Measurements from ENCODE around the gene ORM2. TPM values are rescaled to one million over a fixed set of nuclear protein-coding genes. Genes with fewer than 3 reads are reported as not detected.

The ORM2 gene
- total RNA-seq, 1 donor from 2014 or later, result not detected

DNA sequence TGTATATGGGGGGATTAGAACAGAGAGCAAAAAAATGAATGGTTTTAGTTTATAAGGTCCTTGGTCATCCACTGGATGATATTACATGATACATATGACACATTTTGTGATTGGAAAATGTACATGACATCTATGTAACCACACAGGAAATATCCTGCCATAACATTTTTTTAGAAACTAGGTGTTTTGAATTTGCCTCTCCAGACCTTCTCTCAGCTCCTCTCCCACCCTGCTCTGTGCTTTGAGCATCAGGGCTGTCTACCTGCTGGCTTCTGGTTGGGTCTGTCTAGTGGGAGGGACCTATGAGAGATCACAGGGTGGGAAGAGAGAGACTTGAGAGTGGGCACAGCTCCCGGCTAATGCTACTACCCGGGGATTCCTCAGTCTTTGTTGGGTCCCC, 33.8 kb downstream of the ORM2 start:
- no peak overlapping the region for H3K4me2 ChIP-seq (ENCODE audit: low read length)
- no peak for DNase-seq (ENCODE audit: low read depth)

DNA sequence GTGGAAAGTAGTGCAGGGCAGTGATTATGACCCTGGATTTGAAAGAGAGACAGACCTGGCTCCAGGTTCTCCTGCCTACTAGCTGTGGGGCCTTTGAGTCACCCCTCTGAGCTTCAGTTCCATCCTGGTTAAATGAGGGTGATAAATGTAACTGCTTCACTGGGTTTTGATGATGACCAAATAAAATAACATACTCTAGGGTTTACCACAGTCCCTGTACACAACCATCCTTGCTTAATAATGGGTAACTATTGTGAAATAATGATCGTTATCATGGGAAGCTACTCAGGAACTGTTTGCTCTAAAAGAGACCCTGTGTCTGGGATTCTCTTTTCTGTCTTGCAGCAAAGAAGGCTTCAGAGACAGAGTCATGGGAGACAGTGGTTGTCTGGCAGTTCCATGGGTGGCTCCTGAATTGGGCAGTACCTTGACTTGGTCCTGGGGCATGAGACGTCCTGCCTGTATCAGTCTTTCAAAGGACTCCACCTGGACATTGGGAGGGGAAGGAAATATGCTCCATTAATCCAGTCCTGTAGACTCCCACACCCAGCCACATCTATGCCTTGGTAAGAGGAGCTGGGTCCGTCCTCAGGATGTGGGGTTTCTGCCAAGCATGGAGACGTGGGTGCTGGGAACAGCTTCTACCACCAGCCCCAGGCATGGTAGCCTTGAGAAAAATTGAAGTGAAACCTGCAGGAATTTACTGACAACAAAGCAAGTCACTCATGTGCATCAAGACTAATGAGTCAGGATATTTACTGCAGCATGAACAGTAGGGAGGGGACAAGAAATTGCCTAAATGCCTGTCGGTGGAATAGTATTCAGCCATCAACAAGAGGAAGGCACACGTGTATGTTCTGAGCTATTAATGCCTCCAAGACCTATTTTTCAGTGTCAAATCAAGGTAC, 34.7 kb downstream of the ORM2 start:
- no peaks in the 10 kb centered on the region for H3K9me3 ChIP-seq (ENCODE audit: insufficient read depth, low read depth, low read length)
- H3K27ac Mint-ChIP-seq (ENCODE audit: unreplicated experiment), result no peak overlapping the region
- TF ChIP-seq, protein P1, sequence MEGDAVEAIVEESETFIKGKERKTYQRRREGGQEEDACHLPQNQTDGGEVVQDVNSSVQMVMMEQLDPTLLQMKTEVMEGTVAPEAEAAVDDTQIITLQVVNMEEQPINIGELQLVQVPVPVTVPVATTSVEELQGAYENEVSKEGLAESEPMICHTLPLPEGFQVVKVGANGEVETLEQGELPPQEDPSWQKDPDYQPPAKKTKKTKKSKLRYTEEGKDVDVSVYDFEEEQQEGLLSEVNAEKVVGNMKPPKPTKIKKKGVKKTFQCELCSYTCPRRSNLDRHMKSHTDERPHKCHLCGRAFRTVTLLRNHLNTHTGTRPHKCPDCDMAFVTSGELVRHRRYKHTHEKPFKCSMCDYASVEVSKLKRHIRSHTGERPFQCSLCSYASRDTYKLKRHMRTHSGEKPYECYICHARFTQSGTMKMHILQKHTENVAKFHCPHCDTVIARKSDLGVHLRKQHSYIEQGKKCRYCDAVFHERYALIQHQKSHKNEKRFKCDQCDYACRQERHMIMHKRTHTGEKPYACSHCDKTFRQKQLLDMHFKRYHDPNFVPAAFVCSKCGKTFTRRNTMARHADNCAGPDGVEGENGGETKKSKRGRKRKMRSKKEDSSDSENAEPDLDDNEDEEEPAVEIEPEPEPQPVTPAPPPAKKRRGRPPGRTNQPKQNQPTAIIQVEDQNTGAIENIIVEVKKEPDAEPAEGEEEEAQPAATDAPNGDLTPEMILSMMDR (IDR thresholded peaks at IDR 0.05; ENCODE audit: insufficient read depth, low read depth, low read length), result no peak
- no peak for TF ChIP-seq EZH2 (IDR thresholded peaks at IDR 0.05; ENCODE audit: insufficient read depth, low read length)
- H4K20me1 ChIP-seq (ENCODE audit: insufficient read depth, low read length), result peaks cover under 1% of the 10 kb centered on the region
- no peak overlapping the region for H3K9ac ChIP-seq (ENCODE audit: low read length)
- no peak overlapping the region for H3K4me3 ChIP-seq (ENCODE audit: insufficient read depth, low read depth, low read length)
- no peak for FAIRE-seq
- peak overlapping the region; percentile 9 for H3K27ac ChIP-seq (ENCODE audit: low read depth, low read length)
- H3K4me1 ChIP-seq (ENCODE audit: insufficient read depth, low read length), result peaks cover 26% of the 10 kb centered on the region
- peak overlapping the region; percentile 1 for H3K4me2 ChIP-seq (ENCODE audit: low read length)
- peaks cover 3% of the 10 kb centered on the region for H3K36me3 ChIP-seq (ENCODE audit: insufficient read depth, low read length)
- H3K27me3 ChIP-seq (ENCODE audit: insufficient read depth, low read length), result no peaks in the 10 kb centered on the region
- H3K9me3 Mint-ChIP-seq (ENCODE audit: unreplicated experiment), result peaks cover 3% of the 10 kb centered on the region
- no peak overlapping the region for H3K4me3 Mint-ChIP-seq (ENCODE audit: unreplicated experiment)
- H3K4me1 Mint-ChIP-seq (ENCODE audit: low read depth, unreplicated experiment), result peaks cover 7% of the 10 kb centered on the region
- H3K36me3 Mint-ChIP-seq (ENCODE audit: low read depth, unreplicated experiment), result peaks cover 41% of the 10 kb centered on the region
- H3K27me3 Mint-ChIP-seq (ENCODE audit: low read depth, unreplicated experiment), result no peaks in the 10 kb centered on the region
- H2AFZ ChIP-seq (ENCODE audit: low read depth, low read length), result no peak overlapping the region
- H3K79me2 ChIP-seq (ENCODE audit: insufficient read depth, low read length), result no peaks in the 10 kb centered on the region
- DNase-seq (ENCODE audit: low read depth), result peak; percentile 90

More for the DNA sequence above, 33.8 kb downstream of the ORM2 start:
- Histone ChIP-seq H3K36me3 (ENCODE audit: insufficient read depth, low read length) (peaks cover 6% of the 10 kb centered on the region), H2AFZ (ENCODE audit: low read depth, low read length) (no peak overlapping the region), H3K79me2 (ENCODE audit: insufficient read depth, low read length) (no peaks in the 10 kb centered on the region), H4K20me1 (ENCODE audit: insufficient read depth, low read length) (no peaks in the 10 kb centered on the region), H3K4me3 (ENCODE audit: insufficient read depth, low read depth, low read length) (no peak overlapping the region), H3K27me3 (ENCODE audit: insufficient read depth, low read length) (no peaks in the 10 kb centered on the region), H3K27ac (ENCODE audit: low read depth, low read length) (no peak overlapping the region), H3K9me3 (ENCODE audit: insufficient read depth, low read depth, low read length) (no peaks in the 10 kb centered on the region), H3K9ac (ENCODE audit: low read length) (no peak overlapping the region), H3K4me1 (ENCODE audit: insufficient read depth, low read length) (peaks cover 26% of the 10 kb centered on the region)
- H3K9me3 Mint-ChIP-seq (ENCODE audit: unreplicated experiment), result peaks cover 3% of the 10 kb centered on the region
- H3K27ac Mint-ChIP-seq (ENCODE audit: unreplicated experiment), result no peak overlapping the region
- peaks cover 7% of the 10 kb centered on the region for H3K4me1 Mint-ChIP-seq (ENCODE audit: low read depth, unreplicated experiment)
- no peak overlapping the region for H3K4me3 Mint-ChIP-seq (ENCODE audit: unreplicated experiment)
- no peaks in the 10 kb centered on the region for H3K27me3 Mint-ChIP-seq (ENCODE audit: low read depth, unreplicated experiment)
- FAIRE-seq, result no peak
- H3K36me3 Mint-ChIP-seq (ENCODE audit: low read depth, unreplicated experiment), result peaks cover 43% of the 10 kb centered on the region
- no peak for TF ChIP-seq EZH2 (IDR thresholded peaks at IDR 0.05; ENCODE audit: insufficient read depth, low read length)
- TF ChIP-seq, protein P1 (IDR thresholded peaks at IDR 0.05; ENCODE audit: insufficient read depth, low read depth, low read length), result no peak

DNA sequence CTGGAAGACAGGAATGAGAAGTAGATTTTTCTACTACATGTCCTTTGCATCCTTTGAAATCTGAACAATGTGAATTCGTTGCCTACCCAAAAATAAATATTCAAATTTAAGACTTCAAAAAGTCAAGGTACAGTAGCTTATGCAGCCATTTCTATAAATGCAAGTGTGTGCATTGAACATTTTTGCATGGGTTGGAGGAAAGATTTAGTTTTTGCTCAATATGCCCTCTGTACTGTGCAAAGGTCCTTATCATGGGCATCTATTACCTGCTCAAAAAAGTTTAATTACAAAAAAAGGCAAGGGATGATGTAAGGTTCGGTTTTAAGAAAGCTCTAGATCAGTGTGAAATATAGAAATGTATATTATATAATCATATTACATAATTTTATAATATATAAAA, 35.5 kb downstream of the ORM2 start:
- Histone ChIP-seq H3K9me3 (ENCODE audit: insufficient read depth, low read depth, low read length) (no peaks in the 10 kb centered on the region), H3K9ac (ENCODE audit: low read length) (no peak overlapping the region), H3K4me3 (ENCODE audit: insufficient read depth, low read depth, low read length) (no peak overlapping the region), H2AFZ (ENCODE audit: low read depth, low read length) (no peak overlapping the region), H3K4me1 (ENCODE audit: insufficient read depth, low read length) (peaks cover 26% of the 10 kb centered on the region), H4K20me1 (ENCODE audit: insufficient read depth, low read length) (peaks cover 5% of the 10 kb centered on the region), H3K27ac (ENCODE audit: low read depth, low read length) (no peak overlapping the region), H3K27me3 (ENCODE audit: insufficient read depth, low read length) (no peaks in the 10 kb centered on the region), H3K79me2 (ENCODE audit: insufficient read depth, low read length) (no peaks in the 10 kb centered on the region), H3K36me3 (ENCODE audit: insufficient read depth, low read length) (peaks cover 2% of the 10 kb centered on the region), H3K4me2 (ENCODE audit: low read length) (no peak overlapping the region)
- Mint-ChIP-seq H3K27ac (ENCODE audit: unreplicated experiment) (no peak overlapping the region), H3K4me1 (ENCODE audit: low read depth, unreplicated experiment) (peaks cover 7% of the 10 kb centered on the region), H3K9me3 (ENCODE audit: unreplicated experiment) (peaks cover 3% of the 10 kb centered on the region), H3K27me3 (ENCODE audit: low read depth, unreplicated experiment) (no peaks in the 10 kb centered on the region), H3K36me3 (ENCODE audit: low read depth, unreplicated experiment) (peaks cover 35% of the 10 kb centered on the region), H3K4me3 (ENCODE audit: unreplicated experiment) (no peak overlapping the region)
- no peak for TF ChIP-seq EZH2 (IDR thresholded peaks at IDR 0.05; ENCODE audit: insufficient read depth, low read length)
- TF ChIP-seq, protein P1 (IDR thresholded peaks at IDR 0.05; ENCODE audit: insufficient read depth, low read depth, low read length), result no peak
- no peak for DNase-seq (ENCODE audit: low read depth)
- FAIRE-seq, result no peak

Data from astrocyte (in vitro differentiated cells and primary cell).